ENCODE measurements around the gene KMT2A. TPM values are rescaled to one million over a fixed set of nuclear protein-coding genes. Genes with fewer than 3 reads are reported as not detected.

The KMT2A gene
- total and polyA plus RNA-seq, 10 of the 15 experiments (the other 5 are each of a cell fraction or from before 2014, with no cell fraction given), result 6.1 to 56.9 (median 25.4) TPM

GRCh38 chr11:118438314-118438931 lies 2.1 kb downstream of the KMT2A start (continued):
- TF ChIP-seq BCLAF1 (IDR thresholded peaks at IDR 0.05) (no peak), YBX1 (IDR thresholded peaks at IDR 0.05) (no peak), GATAD2B (conservative IDR thresholded peaks at IDR 0.05; ENCODE audit: low read depth) (0 out of 2 replicates have a peak, but pooled peaks have one; percentile 26), KLF5 (IDR thresholded peaks at IDR 0.05; ENCODE audit: partially characterized antibody) (no peak), CHD1 (IDR thresholded peaks at IDR 0.05; ENCODE audit: low read depth, low read length) (no peak), MAX (IDR thresholded peaks at IDR 0.05; ENCODE audit: low read depth, low read length) (peak; percentile 51), MYC (IDR thresholded peaks at IDR 0.05; ENCODE audit: insufficient read depth, insufficient read length, insufficient replicate concordance, low read length, severe bottlenecking) (no peak), TAF1 (IDR thresholded peaks at IDR 0.05; ENCODE audit: borderline replicate concordance, low read depth, low read length) (no peak), ZNF384 (IDR thresholded peaks at IDR 0.05; ENCODE audit: borderline replicate concordance, low read depth, low read length) (no peak), CTCF (IDR thresholded peaks at IDR 0.05 in 2 of 3, conservative IDR thresholded peaks at IDR 0.05 in 1 of 3; ENCODE audit: control insufficient read depth in 2 of 3, extremely low read depth in 1 of 3, insufficient read depth in 1 of 3, low read depth in 3 of 3, low read length in 3 of 3) (no peak), E2F8 (IDR thresholded peaks at IDR 0.05; ENCODE audit: low read depth, partially characterized antibody) (no peak), RUNX3 (IDR thresholded peaks at IDR 0.05; ENCODE audit: low read length) (no peak), CHD4 (IDR thresholded peaks at IDR 0.05) (no peak), PKNOX1 (IDR thresholded peaks at IDR 0.05) (peak; percentile 72), CREM (IDR thresholded peaks at IDR 0.05; ENCODE audit: low read depth) (no peak), REST (IDR thresholded peaks at IDR 0.05; ENCODE audit: low read depth, low read length) (no peak), NFXL1 (IDR thresholded peaks at IDR 0.05; ENCODE audit: borderline replicate concordance) (no peak)
